Endothelial cell of umbilical vein (primary cell): ENCODE measurements around the gene EHBP1L1. TPM values are rescaled to one million over a fixed set of nuclear protein-coding genes. Genes with fewer than 3 reads are reported as not detected.

Experiments used
- BruUV-seq: library from RNA; stranded (reverse); fragments of 400-500 nt; replicated peaks from 2 replicates; lab custom pipeline; 2021; lab: Mats Ljungman, UMichigan
- CTCF ChIA-PET: fragments of 300-600, 350-600 bp; sonication (Branson Sonifier 250); formaldehyde crosslinking; loops from one replicate; lab custom pipeline; 2021; ENCODE audit warnings: antibody characterized with exemption, inconsistent platforms; lab: Charles Lee
- POLR2A ChIA-PET: fragments of 300-600, 350-600 bp; sonication (Branson Sonifier 250); formaldehyde crosslinking; loops from one replicate; lab custom pipeline; 2021; ENCODE audit warnings: antibody characterized with exemption, inconsistent platforms; lab: Charles Lee
- DNase-seq: peaks from one replicate; pipeline ENCODE4 v3.0.0-alpha.2; 2011; ENCODE audit warnings: low read depth, low spot score
- FAIRE-seq: peaks from 2 replicates; lab custom pipeline; 2011; peaks lifted over from hg19 to GRCh38; lab: Jason Lieb, UNC
- H2AFZ ChIP-seq: 2 replicates; pipeline ENCODE4 v1.6.0; 2012; ENCODE audit warnings: low read depth, low read length, control low read depth, inconsistent platforms
- H3K27ac ChIP-seq: 2 replicates; pipeline ENCODE4 v1.5.1; 2011; ENCODE audit warnings: low read depth, mild to moderate bottlenecking, control low read depth, low read length, moderate library complexity; ENCODE audit not compliant: insufficient read depth
- H3K27me3 ChIP-seq, 2 experiments: 2 replicates each; pipeline versions ENCODE4 v1.6.0 to v1.6.1; 2011; ENCODE audit warnings: low read length in 2 of 2, mixed read lengths in 1 of 2; ENCODE audit not compliant: control insufficient read depth in 2 of 2, insufficient read depth in 2 of 2
- H3K36me3 ChIP-seq, 2 experiments: 2 replicates in 1 of 2; 3 replicates in 1 of 2; pipeline ENCODE4 v1.5.1; 2011; ENCODE audit warnings: low read length in 2 of 2, mild to moderate bottlenecking in 1 of 2, moderate library complexity in 1 of 2; ENCODE audit not compliant: control insufficient read depth in 2 of 2, insufficient read depth in 2 of 2; ENCODE audit errors: extremely low read depth in 1 of 2
- H3K4me1 ChIP-seq: 3 replicates; pipeline ENCODE4 v1.5.1; 2011; ENCODE audit warnings: mild to moderate bottlenecking, low read length; ENCODE audit not compliant: control insufficient read depth, insufficient read depth; ENCODE audit errors: extremely low read depth
- H3K4me2 ChIP-seq: 2 replicates; pipeline ENCODE4 v1.6.1; 2011; ENCODE audit warnings: low read length, control low read depth, mixed read lengths; ENCODE audit not compliant: insufficient read depth
- H3K4me3 ChIP-seq, 3 experiments: fragments of 200-600 bp in 1 of 3; sonication (generic), shearing (Covaris generic) in 1 of 3; replicated peaks in 1 of 3; 2 replicates each; pipeline ENCODE4 v1.5.1; 2011 to 2016; ENCODE audit warnings: control low read depth in 3 of 3, low read length in 3 of 3, mild to moderate bottlenecking in 2 of 3, inconsistent platforms in 1 of 3, low read depth in 1 of 3, moderate library complexity in 1 of 3; ENCODE audit not compliant: insufficient read depth in 1 of 3
- H3K79me2 ChIP-seq: 2 replicates; pipeline ENCODE4 v1.6.0; 2012; ENCODE audit warnings: low read length, inconsistent platforms; ENCODE audit not compliant: control insufficient read depth, insufficient read depth
- H3K9ac ChIP-seq: replicated peaks from 2 replicates; pipeline ENCODE3; 2011; ENCODE audit warnings: low read length, control low read depth; ENCODE audit not compliant: insufficient read depth; ENCODE audit errors: extremely low read depth
- H3K9me1 ChIP-seq: replicated peaks from 3 replicates; pipeline ENCODE4 v1.6.0; 2011; ENCODE audit warnings: mild to moderate bottlenecking, low read length; ENCODE audit not compliant: control insufficient read depth, insufficient read depth; ENCODE audit errors: extremely low read depth
- H3K9me3 ChIP-seq: replicated peaks from 2 replicates; pipeline ENCODE4 v1.5.1; 2012; ENCODE audit warnings: low read length, inconsistent platforms; ENCODE audit not compliant: control insufficient read depth, insufficient read depth
- H4K20me1 ChIP-seq: replicated peaks from 2 replicates; pipeline ENCODE3; 2011; ENCODE audit warnings: mild to moderate bottlenecking, low read length; ENCODE audit not compliant: control insufficient read depth, insufficient read depth; ENCODE audit errors: extremely low read depth
- CTCF ChIP-seq, 2 donors: IDR thresholded peaks; 1 replicate in 1 of 2; 2 replicates in 1 of 2; pipeline ENCODE4 v1.5.1; 2011; ENCODE audit warnings: low read length in 2 of 2, mild to moderate bottlenecking in 2 of 2, moderate library complexity in 2 of 2, control low read depth in 1 of 2, inconsistent platforms in 1 of 2, low read depth in 1 of 2; ENCODE audit not compliant: insufficient read depth in 1 of 2; ENCODE audit errors: extremely low read depth in 1 of 2
- EZH2 ChIP-seq: IDR thresholded peaks from 2 replicates; pipeline ENCODE4 v1.6.1; 2012; ENCODE audit warnings: borderline replicate concordance, low read depth, mild to moderate bottlenecking, moderate library complexity, low read length, inconsistent platforms; ENCODE audit not compliant: severe bottlenecking
- FOS ChIP-seq: IDR thresholded peaks from 2 replicates; pipeline ENCODE4 v1.6.1; 2011; ENCODE audit warnings: mild to moderate bottlenecking, low read length, moderate library complexity, borderline replicate concordance; ENCODE audit not compliant: insufficient read depth
- GATA2 ChIP-seq: IDR thresholded peaks from 2 replicates; pipeline ENCODE4 v1.7.0; 2011; ENCODE audit warnings: low read depth, mild to moderate bottlenecking, moderate library complexity, mixed read lengths, low read length; ENCODE audit not compliant: insufficient read length, insufficient read depth
- JUN ChIP-seq: IDR thresholded peaks from 2 replicates; pipeline ENCODE4 v1.6.1; 2011; ENCODE audit warnings: borderline replicate concordance, low read depth; ENCODE audit not compliant: insufficient read length, insufficient read depth
- MAX ChIP-seq: IDR thresholded peaks from 2 replicates; pipeline ENCODE4 v1.6.1; 2011; ENCODE audit not compliant: insufficient read depth, insufficient read length
- MYC ChIP-seq: IDR thresholded peaks from one replicate; pipeline ENCODE4 v1.6.1; 2011; ENCODE audit warnings: mild to moderate bottlenecking, low read depth, low read length
- POLR2A ChIP-seq: IDR thresholded peaks from 2 replicates; pipeline ENCODE4 v1.6.1; 2012; ENCODE audit warnings: low read depth, mild to moderate bottlenecking, control low read depth, low read length
- POLR2AphosphoS5 ChIP-seq: IDR thresholded peaks from 2 replicates; pipeline ENCODE4 v1.6.1; 2012; ENCODE audit warnings: low read depth, mild to moderate bottlenecking, control low read depth, low read length, moderate library complexity; ENCODE audit not compliant: insufficient read depth
- dilution Hi-C: fragments of 300-500 bp; cut with MboI; formaldehyde crosslinking; loops from one replicate; pipeline ENCODE4 v1.15.0; 2019; ENCODE audit warnings: low sequenced_read_pairs; ENCODE audit not compliant: extremely low pct_ligation_motif_present
- intact Hi-C: fragments of 100-400 bp; cut with micrococcal nuclease; formaldehyde crosslinking; loops from one replicate; pipeline ENCODE4 v1.10.0; 2022
- polyA plus RNA-seq, 4 experiments: library from polyadenylated mRNA; depleted of rRNA in 3 of 4; stranded (reverse) in 3 of 4; unstranded in 1 of 4; fragments of >200 nt; gene quantifications; 2 replicates each; pipeline versions ENCODE4 v1.2.1 to v1.2.3, GENCODE V29; 2011 to 2012; ENCODE audit warnings: missing spikeins in 1 of 4
- total RNA-seq: library from RNA; stranded (reverse); gene quantifications from 2 replicates; pipeline ENCODE4 v1.2.3, GENCODE V29; 2021

The EHBP1L1 gene
- total and polyA plus RNA-seq, 2 donors (not counting 3 experiments of a cell fraction or from before 2014, with no cell fraction given): 12.7 to 19.7 TPM

DNA sequence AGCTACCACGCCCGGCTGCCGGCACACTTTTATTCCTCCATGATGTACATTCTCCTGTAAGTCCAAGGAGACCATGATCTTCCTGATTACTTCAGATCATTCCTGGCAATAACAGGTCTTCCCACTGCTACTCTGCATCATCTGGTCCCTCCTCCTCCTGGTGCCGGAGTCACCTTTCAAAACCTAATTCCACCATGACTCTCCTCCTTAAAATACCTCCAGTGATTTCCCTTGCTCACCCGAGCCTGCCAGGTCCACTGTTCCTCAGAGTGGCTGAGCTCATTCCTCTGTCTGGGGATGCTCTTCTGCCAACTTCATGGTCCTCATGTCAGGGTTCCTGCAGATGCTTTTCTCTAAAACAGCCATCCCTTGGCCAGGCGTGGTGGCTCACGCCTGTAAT lies 13.8 kb upstream of the EHBP1L1 start:
- Histone ChIP-seq H3K9me3 (no peaks in the 10 kb centered on the region), H3K27ac (no peak overlapping the region), H3K9me1 (no peaks in the 10 kb centered on the region), H3K36me3 (no peaks in the 10 kb centered on the region), H3K79me2 (peaks cover 5% of the 10 kb centered on the region), H3K4me1 (peaks cover 47% of the 10 kb centered on the region), H3K4me3 (no peak overlapping the region), H2AFZ (no peak overlapping the region), H3K4me2 (no peak overlapping the region), H3K27me3 (no peaks in the 10 kb centered on the region), H4K20me1 (no peaks in the 10 kb centered on the region), H3K9ac (no peak overlapping the region)
- FAIRE-seq (no peak), DNase-seq (no peak)
- dilution Hi-C loops (no loop called here), intact Hi-C loops (no loop called here)
- no peak for TF ChIP-seq EZH2
- no peak for TF ChIP-seq FOS
- TF ChIP-seq POLR2AphosphoS5: no peak
- POLR2A ChIA-PET: no interaction called here
- no TSS peak for BruUV-seq
- CTCF ChIA-PET: interaction anchor here (1.0 to 4.3 kb wide), 2 partner anchors 10 to 22 kb away, joined by 3 to 54 read pairs; partner anchors contain the start of gene FAM89B

- FAIRE-seq (no peak), DNase-seq (no peak)
- Histone ChIP-seq H3K27ac (no peak overlapping the region), H3K79me2 (no peaks in the 10 kb centered on the region), H3K4me2 (no peak overlapping the region), H3K36me3 (no peaks in the 10 kb centered on the region), H3K4me1 (peaks cover 45% of the 10 kb centered on the region), H3K9me3 (no peaks in the 10 kb centered on the region), H3K27me3 (no peaks in the 10 kb centered on the region), H3K9ac (no peak overlapping the region), H3K4me3 (no peak overlapping the region), H2AFZ (no peak overlapping the region), H3K9me1 (no peaks in the 10 kb centered on the region), H4K20me1 (no peaks in the 10 kb centered on the region)
- TF ChIP-seq JUN (no peak), MAX (no peak), EZH2 (no peak), CTCF (IDR thresholded peaks at IDR 0.05; ENCODE audit: extremely low read depth in 1 of 2, insufficient read depth in 1 of 2, low read depth in 1 of 2, low read length in 2 of 2) (no peak), GATA2 (no peak), FOS (no peak), POLR2AphosphoS5 (no peak), POLR2A (no peak), MYC (no peak)
- dilution Hi-C loops: no loop called here
- CTCF ChIA-PET: interaction anchor here (4.3 kb wide), 1 partner anchor 22 kb away, joined by 54 read pairs; no protein-coding TSS in a partner anchor
- BruUV-seq: no TSS peak
- POLR2A ChIA-PET: no interaction called here
- intact Hi-C loops: no loop called here
Measured at GRCh38 chr11:65562788-65563187, 13.1 kb upstream of the EHBP1L1 start.
